GDM1 (cell line): Measurements from ENCODE around the gene BCKDHA.

Experiments used
- DNase-seq: peaks from one replicate; lab custom pipeline; 2025; lab: John Stamatoyannopoulos, UW

The BCKDHA gene

GRCh38 chr19:41397086-41398049 is at the start of gene BCKDHA, which contains the start of gene EXOSC5:
TSS of gene BCKDHA (plus strand) at chr19:41397818. CDS start at chr19:41397828, 10 bp downstream.
TSS of gene EXOSC5 (minus strand) at chr19:41397359. CDS start at chr19:41397328, 31 bp downstream.
- DNase-seq = peak; percentile 99

GRCh38 chr19:41350735-41351338 is 46.8 kb upstream of the BCKDHA start:
- DNase-seq = peak; percentile 87

- DNase-seq = peak; percentile 96
Observed at GRCh38 chr19:41351339-41352245, 46.0 kb upstream of the BCKDHA start.

DNA sequence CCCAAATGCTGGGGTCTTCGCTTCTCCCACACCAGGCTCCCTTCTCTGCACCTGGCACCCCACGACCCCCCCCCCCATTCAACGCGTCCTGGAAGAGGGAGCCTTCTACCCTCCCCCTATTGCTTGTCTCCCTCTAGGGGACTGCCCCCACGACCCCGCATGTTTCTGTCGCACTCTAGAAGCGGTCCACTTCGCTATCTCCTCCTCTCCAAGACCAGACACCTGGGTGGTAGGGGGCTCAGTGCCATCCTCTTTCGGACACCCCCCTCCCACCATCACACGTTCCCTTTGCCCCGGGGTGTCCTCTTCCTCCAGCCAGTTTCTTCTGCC is 45.4 kb upstream of the BCKDHA start:
- no peak for DNase-seq

DNA sequence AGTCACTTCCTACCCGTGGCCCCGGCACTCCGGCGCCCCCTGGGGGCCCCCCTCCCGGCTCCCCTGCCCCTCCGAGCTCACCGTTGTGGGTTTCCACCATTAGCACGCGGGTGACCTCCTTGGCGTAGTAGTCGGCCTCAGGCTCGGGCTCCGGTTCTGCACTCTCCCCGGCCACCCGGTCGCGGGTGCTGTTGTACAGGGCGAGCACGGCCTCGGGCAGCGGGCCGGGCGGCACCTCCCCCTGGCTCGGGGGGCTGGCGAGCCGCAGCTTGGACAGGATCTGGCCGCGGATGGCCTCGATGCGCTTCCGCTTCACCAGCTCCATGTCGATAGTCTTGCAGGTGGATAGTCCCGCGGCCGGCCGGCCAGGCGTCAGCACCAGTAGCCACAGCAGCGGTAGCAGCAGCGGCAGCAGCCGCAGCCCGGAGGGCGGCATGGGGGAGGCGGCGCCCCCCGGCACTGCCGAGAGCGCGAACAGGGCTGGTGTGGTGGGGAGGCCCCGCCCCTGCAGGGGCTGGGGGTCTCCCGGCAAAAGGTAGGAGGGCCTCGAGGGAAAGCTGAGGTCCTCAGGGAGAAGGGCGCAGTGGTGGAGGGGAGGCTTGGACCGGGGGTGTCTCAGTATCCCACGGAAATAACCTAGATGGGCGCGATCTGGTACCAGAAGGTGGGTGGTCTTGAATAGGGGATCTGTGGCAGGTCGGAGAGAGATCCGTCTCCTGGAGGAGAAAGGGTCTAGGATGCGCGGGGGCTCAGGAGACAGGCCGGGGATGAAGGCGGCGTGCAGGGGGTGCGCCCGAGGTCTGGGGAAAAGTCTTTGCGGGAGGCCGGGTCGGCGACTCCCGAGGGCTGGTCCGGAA is 44.8 kb upstream of the BCKDHA start:
- peak; percentile 15 for DNase-seq

GRCh38 chr19:41353466-41354342 is 43.9 kb upstream of the BCKDHA start, which contains the start of gene TGFB1:
TSS of gene TGFB1 (minus strand) at chr19:41353922. CDS start at chr19:41353044, 878 bp downstream.
- DNase-seq = peak; percentile 86

- no peak for DNase-seq
Observed at GRCh38 chr19:41354343-41354953, 43.2 kb upstream of the BCKDHA start.

GRCh38 chr19:41355035-41355434 is 42.6 kb upstream of the BCKDHA start:
- no peak for DNase-seq

- DNase-seq = peak; percentile 2
Observed at GRCh38 chr19:41355802-41356201, 41.8 kb upstream of the BCKDHA start.

DNA sequence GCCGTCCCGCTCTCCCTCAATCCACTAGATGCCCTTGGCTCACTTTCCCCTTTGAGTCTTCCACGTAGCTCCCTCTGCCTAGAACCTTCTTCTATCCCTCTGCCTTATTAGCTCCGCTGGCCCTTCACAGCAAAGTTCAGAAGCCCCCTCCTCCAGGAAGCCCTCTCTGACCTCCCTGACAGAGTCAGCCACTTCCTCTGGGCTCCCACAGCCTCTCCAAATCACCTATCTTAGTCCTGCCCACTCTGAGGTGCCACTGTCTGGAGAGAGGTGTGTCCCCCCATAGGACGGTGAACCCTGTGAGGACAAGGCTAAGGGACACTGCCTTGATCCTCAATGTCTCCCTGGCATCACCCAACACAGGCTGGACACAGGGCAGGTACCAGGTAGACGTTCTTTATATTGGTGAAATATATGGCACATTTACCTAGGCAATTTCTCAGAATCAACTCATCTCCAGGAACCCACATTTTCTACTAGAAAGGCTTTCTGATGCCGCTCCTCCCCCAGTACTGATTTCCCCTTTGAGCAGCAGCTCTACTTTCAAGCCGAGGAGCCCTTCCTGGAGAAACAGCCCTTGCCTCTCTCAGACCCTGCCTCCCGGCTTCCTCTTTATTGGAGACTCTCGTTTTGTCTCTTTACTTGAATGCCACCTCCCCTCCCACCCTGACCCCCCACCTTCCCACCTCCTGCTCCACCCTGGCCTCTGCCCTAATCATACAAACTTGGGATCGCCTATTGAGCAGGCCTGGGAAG is 40.5 kb upstream of the BCKDHA start:
- peak; percentile 34 for DNase-seq

DNA sequence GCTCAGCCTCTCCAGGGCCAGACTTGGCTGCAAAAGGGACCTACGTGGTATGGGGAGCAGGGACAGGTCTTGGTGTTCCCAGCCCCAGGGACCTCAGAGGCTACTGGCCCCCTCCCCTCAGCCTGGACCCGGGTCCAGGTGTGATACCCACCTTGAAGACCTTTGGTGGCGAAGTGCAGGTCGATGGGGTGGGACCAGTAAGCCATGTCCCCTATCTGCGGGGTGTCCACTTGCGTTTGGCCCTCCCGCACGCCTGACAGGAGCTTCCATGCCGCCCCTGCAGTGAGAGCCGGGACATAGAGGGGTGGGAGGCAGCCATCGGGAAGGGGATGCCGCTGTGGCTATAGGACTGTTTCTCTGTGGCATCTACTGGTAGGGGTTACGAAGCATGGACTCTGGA is 39.9 kb upstream of the BCKDHA start:
- DNase-seq = no peak

DNA sequence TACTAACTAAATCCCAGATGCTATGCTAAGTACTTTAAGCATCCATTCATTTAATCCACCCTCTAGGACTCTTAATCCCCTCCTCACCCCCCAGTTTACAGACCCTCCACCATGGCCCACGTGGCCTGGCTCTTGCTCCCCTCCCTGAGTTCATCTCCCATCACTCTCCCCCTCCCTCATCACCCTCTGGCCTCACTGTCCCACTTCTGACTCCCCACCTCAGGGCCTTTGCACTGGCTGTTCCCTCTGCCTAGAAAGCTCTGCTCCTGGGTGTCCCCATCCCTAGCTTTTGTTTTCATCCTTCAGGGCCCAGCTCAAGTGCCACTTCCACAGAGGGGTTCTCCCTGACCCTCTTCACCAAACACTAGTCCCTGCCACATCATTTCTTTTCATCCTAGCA is 37.9 kb upstream of the BCKDHA start:
- no peak for DNase-seq

DNA sequence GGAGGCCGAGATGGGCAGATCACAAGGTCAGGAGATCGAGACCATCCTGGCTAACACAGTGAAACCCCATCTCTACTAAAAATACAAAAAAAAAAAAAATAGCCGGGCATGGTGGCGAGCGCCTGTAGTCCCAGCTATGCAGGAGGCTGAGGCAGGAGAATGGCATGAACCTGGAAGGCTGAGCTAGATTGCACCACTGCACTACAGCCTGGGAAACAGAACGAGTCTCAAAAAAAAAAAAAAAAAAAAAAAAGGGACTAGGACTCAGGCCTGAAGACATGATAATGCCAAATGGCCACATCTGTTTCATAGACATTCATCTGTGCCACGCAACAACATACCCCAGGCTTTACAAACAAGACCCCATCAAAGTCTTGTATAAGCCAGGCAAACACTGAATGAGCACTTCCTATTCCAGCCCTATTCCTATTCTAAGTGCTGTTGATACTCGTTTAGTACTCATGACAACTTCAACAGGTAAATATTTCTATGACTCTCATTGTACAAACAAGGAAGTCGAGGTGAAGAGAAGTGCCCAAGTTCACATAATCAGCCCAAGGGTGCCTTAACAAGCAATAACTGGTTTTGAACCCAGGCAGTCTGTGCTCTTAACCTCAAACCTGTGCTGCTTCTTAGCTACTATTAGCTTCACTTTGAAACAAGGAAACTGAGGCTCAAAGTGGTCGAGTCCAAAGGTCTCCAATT is 35.3 kb upstream of the BCKDHA start:
- DNase-seq = no peak

GRCh38 chr19:41363371-41363752 is 34.3 kb upstream of the BCKDHA start:
- DNase-seq = no peak

DNA sequence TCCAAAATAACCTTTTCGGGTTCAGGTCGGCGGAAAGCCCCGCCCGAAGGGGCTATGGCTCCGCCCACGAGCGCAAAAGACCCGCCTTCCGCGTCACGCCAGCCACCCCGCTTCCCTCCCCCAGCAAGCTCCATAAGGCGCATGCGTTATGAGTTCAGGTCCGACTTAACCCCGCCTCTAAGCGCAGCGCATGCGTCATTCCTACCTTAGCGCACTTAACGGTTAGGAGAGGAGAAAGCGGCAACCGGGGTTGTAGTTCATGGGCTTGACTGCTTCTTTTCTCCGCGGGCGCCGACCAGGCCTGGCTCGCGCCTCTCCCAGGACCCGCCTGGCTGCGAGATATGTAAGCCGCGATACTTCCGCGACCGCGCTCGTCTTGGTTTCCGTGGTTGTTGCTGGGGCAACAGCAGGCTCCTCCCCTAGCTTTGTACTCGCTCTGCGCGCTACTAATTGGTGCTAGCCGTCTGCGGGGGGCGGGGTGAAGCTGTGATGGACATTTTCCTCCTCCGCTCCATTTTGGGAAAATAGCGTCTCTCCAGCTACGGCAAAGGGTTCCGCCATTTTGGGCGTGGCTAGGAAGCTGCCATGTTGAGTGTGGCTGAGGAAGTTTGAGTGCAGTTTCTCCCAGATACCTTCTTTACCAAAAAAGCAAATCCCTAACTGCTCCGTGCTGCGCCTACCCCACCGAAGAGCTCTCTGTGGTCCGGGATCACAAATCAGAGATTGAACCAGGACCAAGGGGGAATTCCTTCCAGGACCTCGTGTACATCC is 33.7 kb upstream of the BCKDHA start, which contains the start of gene B9D2:
TSS of gene B9D2 (minus strand) at position 397 of the 771 bp plus-strand sequence. CDS start 630 bp downstream, outside the sequence.
- peak; percentile 96 for DNase-seq

DNA sequence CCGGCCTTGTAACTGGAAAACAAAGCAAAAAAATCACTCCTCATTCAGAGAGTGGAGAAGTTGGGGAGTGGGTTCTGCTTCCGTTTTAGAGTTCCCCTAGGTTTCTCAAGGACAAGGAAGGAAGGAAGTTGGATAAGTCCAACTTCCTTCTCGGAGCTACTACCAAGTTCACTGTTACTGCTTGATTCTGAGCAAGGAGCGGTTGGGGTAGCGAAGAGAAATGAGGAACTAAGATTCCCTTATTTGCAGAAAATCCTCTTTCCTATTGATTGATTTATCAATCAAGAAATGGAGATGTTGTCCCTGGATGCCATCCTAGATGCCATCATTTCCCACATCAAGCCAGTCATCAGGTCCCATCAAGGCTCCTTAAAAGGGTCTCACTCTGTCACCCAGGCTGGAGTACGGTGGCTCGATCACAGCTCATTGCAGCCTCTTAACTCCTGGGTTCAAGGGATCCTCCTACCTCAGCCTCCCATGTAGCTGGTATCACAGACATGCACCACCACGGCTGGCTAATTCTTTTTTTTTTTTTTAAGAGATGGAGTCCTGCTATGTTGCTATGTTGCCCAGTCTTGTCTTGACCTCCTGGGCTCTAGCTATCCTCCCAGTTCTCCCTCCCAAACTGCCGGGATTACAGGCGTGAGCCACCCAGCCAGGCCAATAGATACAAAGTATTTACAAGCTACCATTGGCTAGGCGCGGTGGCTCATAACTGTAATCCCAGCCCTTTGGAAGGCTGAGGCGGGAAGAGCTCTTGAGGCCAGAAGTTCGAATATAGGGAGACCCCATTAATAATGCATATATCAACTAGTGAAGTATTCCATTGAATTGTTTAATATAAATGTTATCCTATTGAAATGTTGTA is 32.9 kb upstream of the BCKDHA start:
- no peak for DNase-seq
